ENCODE results near the gene HDDC3. TPM values are rescaled to one million over a fixed set of nuclear protein-coding genes. Genes with fewer than 3 reads are reported as not detected.

The HDDC3 gene
- total RNA-seq, 2 donors from 2014 or later, result 13.5 to 29.6 TPM

DNA sequence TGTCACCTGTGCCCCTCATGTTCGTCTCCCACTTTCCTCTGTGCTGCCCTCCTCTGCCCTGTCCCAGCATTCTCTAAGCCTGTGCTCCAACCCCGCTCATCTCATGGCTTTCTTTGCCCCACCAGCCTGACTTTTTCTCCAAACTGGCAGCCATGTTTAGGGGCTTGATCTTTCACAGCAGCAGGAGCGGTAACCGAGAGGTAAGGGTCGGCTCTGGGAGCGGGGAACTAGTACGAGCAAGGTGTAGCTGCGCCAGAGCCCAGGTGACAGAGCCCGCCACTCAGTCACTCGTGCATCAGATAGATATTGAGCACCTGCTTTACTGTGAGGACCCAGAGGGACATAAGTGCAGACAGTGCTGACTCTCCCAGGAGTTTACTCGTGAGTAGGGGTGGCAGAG is 15.9 kb downstream of the HDDC3 start:
- Histone ChIP-seq H3K4me3 (no peak overlapping the region), H3K27ac (no peak overlapping the region), H3K4me1 (no peaks in the 10 kb centered on the region)

DNA sequence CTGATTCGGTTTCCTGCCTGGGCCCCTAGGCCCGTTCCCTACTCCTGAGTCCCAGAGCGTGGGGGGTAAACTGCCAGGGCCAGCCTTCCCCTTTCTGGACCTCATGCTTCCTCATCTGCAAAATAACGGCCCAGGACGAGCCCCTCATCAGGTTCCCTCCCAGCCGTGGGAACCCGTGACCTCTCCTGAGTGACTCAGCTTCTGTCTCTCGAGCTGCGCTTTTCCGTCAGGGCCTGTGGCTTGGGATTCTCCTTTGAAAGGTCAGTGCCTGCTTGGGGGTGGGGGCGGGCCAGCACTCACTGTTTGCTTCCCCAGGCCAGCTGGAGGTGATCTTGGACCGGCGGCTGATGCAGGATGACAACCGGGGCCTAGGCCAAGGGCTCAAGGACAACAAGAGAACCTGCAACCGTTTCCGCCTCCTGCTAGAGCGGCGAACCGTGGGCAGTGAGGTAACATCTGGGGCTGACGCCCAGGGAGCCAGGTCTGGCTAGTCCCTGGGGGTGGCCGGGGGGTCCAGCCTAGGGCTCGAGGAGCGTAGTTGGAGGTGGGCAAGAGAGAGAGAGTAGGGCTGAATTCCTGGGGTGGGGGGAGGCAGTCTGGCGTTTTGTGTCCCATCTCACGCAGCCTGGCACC is 16.4 kb downstream of the HDDC3 start:
- Histone ChIP-seq H3K4me1 (no peaks in the 10 kb centered on the region), H3K27ac (no peak overlapping the region), H3K9me3 (no peaks in the 10 kb centered on the region), H3K36me3 (peaks cover 30% of the 10 kb centered on the region), H3K9ac (ENCODE audit: low read depth in 2 of 2, low read length in 2 of 2) (no peak overlapping the region), H3K27me3 (no peaks in the 10 kb centered on the region), H3K4me3 (no peak overlapping the region)
- no peak for DNase-seq
- intact Hi-C loops (cut with DNase I), result no loop called here
- TF ChIP-seq, protein P1, sequence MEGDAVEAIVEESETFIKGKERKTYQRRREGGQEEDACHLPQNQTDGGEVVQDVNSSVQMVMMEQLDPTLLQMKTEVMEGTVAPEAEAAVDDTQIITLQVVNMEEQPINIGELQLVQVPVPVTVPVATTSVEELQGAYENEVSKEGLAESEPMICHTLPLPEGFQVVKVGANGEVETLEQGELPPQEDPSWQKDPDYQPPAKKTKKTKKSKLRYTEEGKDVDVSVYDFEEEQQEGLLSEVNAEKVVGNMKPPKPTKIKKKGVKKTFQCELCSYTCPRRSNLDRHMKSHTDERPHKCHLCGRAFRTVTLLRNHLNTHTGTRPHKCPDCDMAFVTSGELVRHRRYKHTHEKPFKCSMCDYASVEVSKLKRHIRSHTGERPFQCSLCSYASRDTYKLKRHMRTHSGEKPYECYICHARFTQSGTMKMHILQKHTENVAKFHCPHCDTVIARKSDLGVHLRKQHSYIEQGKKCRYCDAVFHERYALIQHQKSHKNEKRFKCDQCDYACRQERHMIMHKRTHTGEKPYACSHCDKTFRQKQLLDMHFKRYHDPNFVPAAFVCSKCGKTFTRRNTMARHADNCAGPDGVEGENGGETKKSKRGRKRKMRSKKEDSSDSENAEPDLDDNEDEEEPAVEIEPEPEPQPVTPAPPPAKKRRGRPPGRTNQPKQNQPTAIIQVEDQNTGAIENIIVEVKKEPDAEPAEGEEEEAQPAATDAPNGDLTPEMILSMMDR (IDR thresholded peaks at IDR 0.05), result no peak

More for the DNA sequence above, 15.9 kb downstream of the HDDC3 start:
- no peak for DNase-seq
- H3K9me3 ChIP-seq, result no peaks in the 10 kb centered on the region
- no peak overlapping the region for H3K9ac ChIP-seq (ENCODE audit: low read depth in 2 of 2, low read length in 2 of 2)
- H3K36me3 ChIP-seq, result peaks cover 25% of the 10 kb centered on the region
- H3K27me3 ChIP-seq, result no peaks in the 10 kb centered on the region
- TF ChIP-seq, protein P1 (IDR thresholded peaks at IDR 0.05), result no peak
- intact Hi-C loops (cut with DNase I), result no loop called here

DNA sequence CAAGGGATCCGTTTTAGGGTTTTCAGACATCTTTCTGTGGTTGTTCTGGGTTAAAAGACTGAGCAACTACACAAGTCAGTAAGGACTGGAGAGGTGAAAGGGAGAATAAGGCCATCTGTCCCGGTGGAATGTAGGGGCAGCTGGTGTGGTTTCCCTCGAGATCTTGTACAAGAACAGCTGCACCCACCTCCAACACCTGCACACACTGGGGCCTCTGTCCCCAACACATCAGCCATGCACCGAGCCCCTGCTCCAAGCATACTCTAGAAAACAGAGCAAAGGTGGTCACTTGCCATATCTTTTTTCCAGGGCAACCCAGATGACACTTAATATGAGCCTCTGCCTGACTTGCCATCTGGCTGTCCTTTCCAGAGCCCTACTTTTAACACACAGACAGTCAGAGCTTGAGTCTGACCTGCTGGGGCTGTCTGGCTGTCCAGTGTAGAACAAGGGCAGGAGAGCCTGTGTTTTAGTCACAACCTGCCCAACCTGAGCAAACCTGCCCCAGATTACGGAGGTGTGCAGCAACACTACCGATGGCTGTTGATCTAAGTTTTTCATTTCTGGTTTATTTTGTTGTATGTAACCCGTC is 17.0 kb downstream of the HDDC3 start:
- intact Hi-C loops (cut with DNase I), result no loop called here
- Histone ChIP-seq H3K4me1 (no peaks in the 10 kb centered on the region), H3K36me3 (peaks cover 36% of the 10 kb centered on the region), H3K27ac (no peak overlapping the region), H3K4me3 (no peak overlapping the region), H3K27me3 (no peaks in the 10 kb centered on the region), H3K9me3 (no peaks in the 10 kb centered on the region), H3K9ac (ENCODE audit: low read depth in 2 of 2, low read length in 2 of 2) (no peak overlapping the region)
- TF ChIP-seq, protein P1 (IDR thresholded peaks at IDR 0.05), result no peak
- no peak for DNase-seq

GRCh38 chr15:90914305-90915080 is 17.9 kb downstream of the HDDC3 start:
- H3K4me1 ChIP-seq, result no peaks in the 10 kb centered on the region
- no peak overlapping the region for H3K4me3 ChIP-seq
- peaks cover 42% of the 10 kb centered on the region for H3K36me3 ChIP-seq
- H3K27me3 ChIP-seq, result no peaks in the 10 kb centered on the region
- intact Hi-C loops (cut with DNase I), result no loop called here
- no peak for DNase-seq
- H3K27ac ChIP-seq, result no peak overlapping the region
- TF ChIP-seq, protein P1 (IDR thresholded peaks at IDR 0.05), result no peak
- no peaks in the 10 kb centered on the region for H3K9me3 ChIP-seq
- H3K9ac ChIP-seq (ENCODE audit: low read depth in 2 of 2, low read length in 2 of 2), result no peak overlapping the region

GRCh38 chr15:90913398-90913944 is 18.9 kb downstream of the HDDC3 start:
- Histone ChIP-seq H3K4me1 (no peaks in the 10 kb centered on the region), H3K9ac (ENCODE audit: low read depth in 2 of 2, low read length in 2 of 2) (no peak overlapping the region), H3K27me3 (no peaks in the 10 kb centered on the region), H3K27ac (no peak overlapping the region), H3K9me3 (no peaks in the 10 kb centered on the region), H3K4me3 (no peak overlapping the region), H3K36me3 (peaks cover 39% of the 10 kb centered on the region)
- TF ChIP-seq, protein P1 (IDR thresholded peaks at IDR 0.05), result no peak
- intact Hi-C loops (cut with DNase I), result no loop called here
- no peak for DNase-seq
